Measurements from ENCODE around the gene FBXO30.

The FBXO30 gene, protein sequence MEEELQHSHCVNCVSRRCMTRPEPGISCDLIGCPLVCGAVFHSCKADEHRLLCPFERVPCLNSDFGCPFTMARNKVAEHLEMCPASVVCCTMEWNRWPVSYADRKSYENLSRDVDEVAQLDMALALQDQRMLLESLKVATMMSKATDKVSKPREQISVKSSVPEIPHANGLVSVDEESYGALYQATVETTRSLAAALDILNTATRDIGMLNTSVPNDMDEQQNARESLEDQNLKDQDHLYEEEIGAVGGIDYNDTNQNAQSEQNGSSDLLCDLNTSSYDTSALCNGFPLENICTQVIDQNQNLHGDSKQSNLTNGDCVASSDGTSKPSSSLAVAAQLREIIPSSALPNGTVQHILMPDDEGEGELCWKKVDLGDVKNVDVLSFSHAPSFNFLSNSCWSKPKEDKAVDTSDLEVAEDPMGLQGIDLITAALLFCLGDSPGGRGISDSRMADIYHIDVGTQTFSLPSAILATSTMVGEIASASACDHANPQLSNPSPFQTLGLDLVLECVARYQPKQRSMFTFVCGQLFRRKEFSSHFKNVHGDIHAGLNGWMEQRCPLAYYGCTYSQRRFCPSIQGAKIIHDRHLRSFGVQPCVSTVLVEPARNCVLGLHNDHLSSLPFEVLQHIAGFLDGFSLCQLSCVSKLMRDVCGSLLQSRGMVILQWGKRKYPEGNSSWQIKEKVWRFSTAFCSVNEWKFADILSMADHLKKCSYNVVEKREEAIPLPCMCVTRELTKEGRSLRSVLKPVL

DNA sequence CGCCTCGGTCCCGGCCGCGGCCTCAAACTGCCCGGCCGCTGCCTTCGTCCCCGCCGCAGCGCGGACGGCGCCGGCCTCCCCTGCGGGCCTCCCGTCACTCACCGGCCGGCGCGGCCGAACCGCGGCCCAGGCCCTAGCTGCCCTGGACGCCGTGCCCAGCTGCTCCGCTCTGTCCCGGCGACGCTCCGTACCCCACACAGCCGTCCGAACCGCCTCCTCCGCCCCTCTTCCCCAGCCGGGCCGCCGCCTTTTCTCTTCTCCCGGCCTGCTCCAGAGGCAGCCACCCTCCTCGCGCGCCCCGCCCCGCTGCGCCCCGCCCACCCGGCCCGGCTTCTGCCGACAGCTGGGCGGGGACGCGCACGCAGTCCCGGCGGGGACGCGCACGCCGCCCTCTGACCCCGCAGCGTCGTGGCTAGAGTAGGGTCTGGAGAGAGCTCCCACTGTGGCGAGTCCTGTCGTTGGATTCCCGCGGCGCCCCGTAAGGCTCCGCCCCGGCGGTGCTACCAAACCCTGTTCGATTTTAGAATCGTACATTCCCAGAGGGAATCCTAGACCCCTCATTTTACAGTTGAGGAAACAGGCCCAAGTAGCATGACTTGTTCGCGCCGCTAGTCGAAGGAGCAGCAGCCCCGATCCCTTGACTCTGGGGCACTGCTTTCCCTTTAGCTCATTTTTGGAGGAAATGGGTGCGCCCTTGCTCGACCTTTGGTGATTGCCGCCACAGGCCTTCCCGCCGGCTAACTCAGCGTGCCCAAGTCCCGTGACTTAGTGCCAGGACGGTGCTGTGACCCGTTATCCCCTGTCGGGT lies at the start of gene FBXO30:
Gene FBXO30, minus strand, starts transcription at position 295 of the 808 bp plus-strand sequence. CDS start 8,390 bp downstream, outside the sequence.
- H3K4me1 Mint-ChIP-seq: peaks cover 60% of the 10 kb centered on the region
- peak within 1 kb of the TSS; percentile 91 for H3K27ac Mint-ChIP-seq (ENCODE audit: low read depth)
- DNase-seq (ENCODE audit: low spot score in 2 of 2) (peak; percentile 77 to 80), ATAC-seq (replicated peaks; ENCODE audit: extremely low read depth, poor library complexity, severe bottlenecking) (peak; percentile 89)
- peak within 1 kb of the TSS; percentile 91 for H3K4me3 Mint-ChIP-seq
- no peaks in the 10 kb centered on the region for H3K27me3 Mint-ChIP-seq
- peaks cover 11% of the 10 kb centered on the region for H3K36me3 Mint-ChIP-seq (ENCODE audit: insufficient read depth)
- no peaks in the 10 kb centered on the region for H3K9me3 Mint-ChIP-seq

DNA sequence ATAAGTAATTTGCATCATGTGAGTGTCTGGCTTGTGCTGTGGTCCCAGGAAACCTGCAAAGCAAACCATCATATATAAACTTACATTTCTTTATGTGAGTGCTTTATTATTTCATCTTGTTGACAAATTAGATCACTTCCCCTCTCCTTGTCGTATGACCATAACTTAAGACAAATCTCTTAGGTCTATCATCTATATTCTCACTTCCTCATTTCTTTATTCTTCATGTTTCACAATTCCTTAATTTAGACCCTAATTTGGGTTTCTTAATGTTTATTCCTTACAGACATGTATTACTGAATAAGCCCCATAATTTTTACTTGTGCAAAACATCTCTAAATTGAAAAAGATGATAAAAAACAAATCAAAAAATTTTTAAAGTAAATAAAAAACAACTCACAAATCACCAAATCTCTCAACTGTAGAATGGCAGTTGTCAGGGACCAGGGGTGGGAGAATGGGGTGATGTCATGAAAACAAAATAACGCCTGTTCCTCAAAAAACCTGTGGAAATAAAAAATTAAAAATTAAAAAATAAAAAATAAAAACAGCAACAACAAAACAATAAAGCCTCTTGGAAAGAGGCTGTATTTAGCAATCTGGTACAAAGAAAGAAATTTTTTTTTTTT lies 49.5 kb upstream of the FBXO30 start:
- Mint-ChIP-seq H3K4me1 (peaks cover 44% of the 10 kb centered on the region), H3K27me3 (no peaks in the 10 kb centered on the region), H3K4me3 (no peak overlapping the region), H3K27ac (ENCODE audit: low read depth) (no peak overlapping the region), H3K9me3 (peaks cover 4% of the 10 kb centered on the region), H3K36me3 (ENCODE audit: insufficient read depth) (peaks cover 13% of the 10 kb centered on the region)
- no peak for ATAC-seq (replicated peaks; ENCODE audit: extremely low read depth, poor library complexity, severe bottlenecking)
- no peak for DNase-seq (ENCODE audit: low spot score in 2 of 2)

DNA sequence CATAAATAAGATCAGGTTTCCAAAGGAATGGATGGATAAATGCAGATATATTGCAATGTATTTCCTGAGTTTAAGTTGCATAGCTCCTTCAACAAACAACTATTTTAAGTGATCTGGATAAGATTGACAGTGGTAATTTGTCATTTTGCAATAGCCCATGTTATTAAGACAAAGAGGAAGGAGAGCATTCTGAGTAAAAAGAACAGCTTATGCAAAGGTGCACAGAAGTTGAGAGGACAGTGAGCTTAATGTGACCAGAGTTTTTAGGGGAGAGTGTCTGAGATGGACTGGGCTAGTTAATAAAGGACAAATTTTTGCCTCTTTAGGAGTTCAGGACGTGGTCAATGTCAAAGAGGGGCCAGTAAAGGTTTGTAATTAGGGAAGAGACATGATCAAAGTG lies 48.8 kb upstream of the FBXO30 start:
- DNase-seq (ENCODE audit: low spot score in 2 of 2) (no peak), ATAC-seq (replicated peaks; ENCODE audit: extremely low read depth, poor library complexity, severe bottlenecking) (no peak)
- Mint-ChIP-seq H3K27me3 (no peaks in the 10 kb centered on the region), H3K27ac (ENCODE audit: low read depth) (peak overlapping the region; percentile 56), H3K36me3 (ENCODE audit: insufficient read depth) (peaks cover 13% of the 10 kb centered on the region), H3K9me3 (peaks cover 4% of the 10 kb centered on the region), H3K4me1 (peaks cover 44% of the 10 kb centered on the region), H3K4me3 (no peak overlapping the region)

DNA sequence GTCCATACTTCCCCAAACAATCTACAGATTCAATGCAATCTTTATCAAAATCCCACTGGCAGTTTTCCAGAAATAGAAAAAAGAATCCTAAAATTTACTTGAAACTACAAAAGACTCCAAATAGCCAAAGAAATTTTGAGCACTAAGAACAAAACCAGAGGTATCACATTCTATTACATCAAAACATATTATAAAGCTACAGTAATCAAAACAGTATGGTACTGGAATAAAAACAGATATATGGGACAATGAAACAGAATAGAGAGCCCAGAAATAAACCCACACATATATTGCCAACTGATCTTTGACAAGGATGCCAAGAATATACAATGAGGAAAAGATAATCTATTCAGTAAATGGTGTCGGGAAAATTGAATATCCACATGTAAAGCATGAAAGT lies 46.0 kb upstream of the FBXO30 start:
- Mint-ChIP-seq H3K4me1 (peaks cover 16% of the 10 kb centered on the region), H3K36me3 (ENCODE audit: insufficient read depth) (peaks cover 5% of the 10 kb centered on the region), H3K4me3 (no peak overlapping the region), H3K27me3 (no peaks in the 10 kb centered on the region), H3K9me3 (peaks cover 4% of the 10 kb centered on the region), H3K27ac (ENCODE audit: low read depth) (no peak overlapping the region)
- DNase-seq (ENCODE audit: low spot score in 2 of 2): no peak
- no peak for ATAC-seq (replicated peaks; ENCODE audit: extremely low read depth, poor library complexity, severe bottlenecking)

DNA sequence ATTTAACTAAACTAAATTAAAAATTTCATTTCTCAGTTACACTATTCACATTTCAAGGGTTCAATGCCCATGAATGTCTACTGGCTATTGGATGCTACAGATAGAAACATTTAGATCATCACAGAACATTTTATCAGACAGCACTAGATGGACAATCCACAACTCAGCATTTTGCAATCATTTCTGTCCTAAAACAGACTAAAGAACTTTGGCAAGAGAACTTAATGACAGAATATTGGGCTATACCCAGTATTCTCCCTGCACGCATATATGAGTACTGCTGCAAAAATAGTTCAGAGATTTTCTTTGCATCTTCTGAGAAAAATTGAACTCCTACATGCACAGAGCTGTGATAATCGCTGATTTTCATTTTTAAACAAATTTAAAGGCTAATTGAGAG lies 36.1 kb upstream of the FBXO30 start:
- Mint-ChIP-seq H3K27ac (ENCODE audit: low read depth) (no peak overlapping the region), H3K9me3 (no peaks in the 10 kb centered on the region), H3K4me3 (no peak overlapping the region), H3K4me1 (peaks cover 12% of the 10 kb centered on the region), H3K27me3 (no peaks in the 10 kb centered on the region), H3K36me3 (ENCODE audit: insufficient read depth) (peaks cover 2% of the 10 kb centered on the region)
- DNase-seq (ENCODE audit: low spot score in 2 of 2) (no peak), ATAC-seq (replicated peaks; ENCODE audit: extremely low read depth, poor library complexity, severe bottlenecking) (no peak)

DNA sequence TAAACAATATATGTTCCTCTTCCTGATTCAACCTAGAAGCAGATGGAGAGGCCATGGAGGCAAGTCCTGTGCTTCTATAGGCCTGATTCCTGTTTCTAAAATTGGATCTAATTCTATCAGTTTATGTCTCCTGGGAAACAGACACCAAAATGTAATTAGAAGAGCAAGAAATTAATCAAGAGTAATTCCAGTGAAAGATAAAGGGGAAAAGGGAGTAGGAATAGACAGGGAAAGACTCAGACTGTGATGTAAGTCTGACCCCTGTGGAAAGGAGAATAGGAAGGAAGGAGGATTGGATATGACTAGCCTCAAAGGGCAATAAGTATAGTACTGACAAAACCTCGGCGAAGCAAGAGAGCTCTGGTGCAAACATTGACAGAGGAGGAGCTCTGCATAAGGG lies 33.9 kb upstream of the FBXO30 start:
- DNase-seq (ENCODE audit: low spot score in 2 of 2): no peak
- no peak overlapping the region for H3K4me3 Mint-ChIP-seq
- H3K27me3 Mint-ChIP-seq: no peaks in the 10 kb centered on the region
- H3K9me3 Mint-ChIP-seq: no peaks in the 10 kb centered on the region
- H3K27ac Mint-ChIP-seq (ENCODE audit: low read depth): no peak overlapping the region
- ATAC-seq (replicated peaks; ENCODE audit: extremely low read depth, poor library complexity, severe bottlenecking): no peak
- peaks cover 12% of the 10 kb centered on the region for H3K4me1 Mint-ChIP-seq
- H3K36me3 Mint-ChIP-seq (ENCODE audit: insufficient read depth): peaks cover 2% of the 10 kb centered on the region

DNA sequence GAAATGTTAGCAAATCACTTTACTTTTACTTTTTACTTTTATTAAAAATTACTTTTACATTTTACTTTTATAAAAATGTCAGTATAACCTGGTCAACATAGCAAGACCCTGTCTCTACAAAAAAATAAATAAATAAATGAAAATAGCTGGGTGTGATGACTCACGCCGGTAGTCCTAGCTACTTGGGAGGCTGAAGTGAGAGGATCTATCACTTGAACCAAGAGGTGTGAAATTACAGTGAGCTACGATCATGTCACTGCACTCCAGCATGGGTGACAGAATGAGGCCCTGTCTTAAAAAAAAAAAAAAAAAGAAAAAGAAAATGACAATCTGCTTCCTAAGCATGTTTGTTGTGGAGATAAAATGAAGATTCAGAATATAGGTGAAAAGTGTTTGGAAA lies 31.0 kb upstream of the FBXO30 start:
- ATAC-seq (replicated peaks; ENCODE audit: extremely low read depth, poor library complexity, severe bottlenecking): peak; percentile 88
- H3K4me1 Mint-ChIP-seq: peaks cover 13% of the 10 kb centered on the region
- no peak for DNase-seq (ENCODE audit: low spot score in 2 of 2)
- H3K4me3 Mint-ChIP-seq: no peak overlapping the region
- peak overlapping the region; percentile 9 for H3K27ac Mint-ChIP-seq (ENCODE audit: low read depth)
- no peaks in the 10 kb centered on the region for H3K27me3 Mint-ChIP-seq
- H3K36me3 Mint-ChIP-seq (ENCODE audit: insufficient read depth): peaks cover 2% of the 10 kb centered on the region
- no peaks in the 10 kb centered on the region for H3K9me3 Mint-ChIP-seq

DNA sequence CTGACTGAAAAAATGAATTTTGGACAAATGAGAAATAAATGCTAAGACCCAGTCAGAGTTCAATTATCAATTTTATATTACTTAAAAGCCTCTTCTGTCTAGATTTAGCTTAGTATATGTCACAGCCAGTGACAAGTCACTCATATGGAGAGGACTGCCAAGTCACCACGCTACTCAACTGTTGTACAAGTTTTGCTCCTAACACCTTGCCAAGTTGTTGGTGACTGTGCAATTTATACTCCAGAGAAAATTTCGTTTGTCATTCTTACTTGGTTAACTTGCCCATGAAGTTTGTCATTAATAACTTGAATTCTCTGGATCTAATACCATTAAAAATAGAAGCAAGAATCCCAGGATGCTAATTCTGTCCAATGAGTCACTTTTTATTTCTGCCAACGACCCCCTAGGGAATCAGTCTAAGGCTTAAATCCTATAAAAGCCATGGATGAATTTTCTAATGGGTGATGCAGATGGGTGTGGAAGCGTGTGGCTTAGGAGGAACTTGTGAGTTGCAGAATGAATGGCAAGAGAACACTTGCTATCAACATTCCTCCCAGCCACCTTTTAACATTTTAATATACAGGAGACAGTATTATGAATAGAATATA lies 30.4 kb upstream of the FBXO30 start:
- Mint-ChIP-seq H3K4me1 (peaks cover 13% of the 10 kb centered on the region), H3K4me3 (no peak overlapping the region), H3K27me3 (no peaks in the 10 kb centered on the region), H3K27ac (ENCODE audit: low read depth) (no peak overlapping the region), H3K36me3 (ENCODE audit: insufficient read depth) (peaks cover 2% of the 10 kb centered on the region), H3K9me3 (no peaks in the 10 kb centered on the region)
- ATAC-seq (replicated peaks; ENCODE audit: extremely low read depth, poor library complexity, severe bottlenecking): no peak
- no peak for DNase-seq (ENCODE audit: low spot score in 2 of 2)

DNA sequence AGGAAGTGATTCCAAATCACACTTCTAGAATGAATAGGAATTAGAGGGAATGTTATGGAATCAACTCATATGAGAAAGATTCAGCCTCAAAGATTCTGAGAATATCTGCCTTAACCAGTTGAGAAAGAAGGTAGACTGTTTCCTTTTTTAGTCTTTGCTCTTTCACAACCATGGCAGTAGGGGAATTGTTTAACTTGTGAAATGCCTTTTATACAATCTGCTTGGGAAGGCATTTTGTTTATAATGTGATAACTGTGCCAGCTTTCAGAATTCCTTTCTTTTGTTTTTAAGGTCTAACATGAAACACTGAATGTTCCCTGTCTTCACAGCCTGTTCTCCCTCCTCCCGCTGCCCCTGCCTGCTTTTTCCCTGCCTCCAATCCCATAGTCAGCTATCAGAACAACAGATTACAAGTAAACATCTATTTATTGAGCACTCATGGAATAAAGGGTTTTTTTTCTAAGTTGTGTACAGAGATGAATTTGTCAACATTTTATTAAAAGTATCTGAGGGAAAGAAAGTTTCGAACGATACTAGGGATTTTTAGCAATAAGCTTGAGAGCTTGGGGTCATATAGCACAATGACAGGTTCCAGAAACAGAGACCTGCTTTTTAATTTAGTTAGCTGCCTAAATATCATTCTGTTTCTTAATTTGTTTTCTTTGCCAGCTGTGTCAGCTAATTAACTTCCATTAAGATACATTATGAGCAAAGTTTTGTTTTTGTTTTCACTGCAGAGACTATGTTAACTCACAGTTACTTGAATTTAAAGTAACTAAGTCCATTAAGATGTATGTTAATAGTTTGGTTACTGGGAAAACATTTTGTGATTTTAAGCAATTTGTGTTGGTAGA lies 28.3 kb upstream of the FBXO30 start:
- no peak overlapping the region for H3K27ac Mint-ChIP-seq (ENCODE audit: low read depth)
- H3K36me3 Mint-ChIP-seq (ENCODE audit: insufficient read depth): no peaks in the 10 kb centered on the region
- H3K9me3 Mint-ChIP-seq: no peaks in the 10 kb centered on the region
- no peak for ATAC-seq (replicated peaks; ENCODE audit: extremely low read depth, poor library complexity, severe bottlenecking)
- H3K4me1 Mint-ChIP-seq: peaks cover 13% of the 10 kb centered on the region
- H3K4me3 Mint-ChIP-seq: no peak overlapping the region
- no peaks in the 10 kb centered on the region for H3K27me3 Mint-ChIP-seq
- no peak for DNase-seq (ENCODE audit: low spot score in 2 of 2)

DNA sequence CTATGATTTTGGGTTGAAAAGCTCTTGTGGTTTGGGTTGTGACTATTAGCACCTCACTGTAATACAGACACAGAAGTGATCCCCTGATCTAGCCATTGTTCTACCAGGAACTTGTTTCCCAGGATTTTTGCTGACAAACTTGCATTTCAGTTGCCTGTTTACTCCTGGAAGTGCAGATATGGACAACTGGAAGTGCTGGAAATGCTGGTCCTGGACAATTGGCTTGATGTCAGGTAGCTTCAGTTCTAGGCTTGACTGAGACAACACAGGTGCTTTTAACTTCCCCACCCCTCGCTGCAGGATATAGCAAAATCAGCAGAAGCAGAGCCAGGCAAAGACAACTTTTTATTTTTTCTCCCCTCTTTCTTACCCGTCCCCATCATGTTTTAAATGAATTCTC lies 27.1 kb upstream of the FBXO30 start:
- Mint-ChIP-seq H3K27ac (ENCODE audit: low read depth) (no peak overlapping the region), H3K36me3 (ENCODE audit: insufficient read depth) (no peaks in the 10 kb centered on the region)

DNA sequence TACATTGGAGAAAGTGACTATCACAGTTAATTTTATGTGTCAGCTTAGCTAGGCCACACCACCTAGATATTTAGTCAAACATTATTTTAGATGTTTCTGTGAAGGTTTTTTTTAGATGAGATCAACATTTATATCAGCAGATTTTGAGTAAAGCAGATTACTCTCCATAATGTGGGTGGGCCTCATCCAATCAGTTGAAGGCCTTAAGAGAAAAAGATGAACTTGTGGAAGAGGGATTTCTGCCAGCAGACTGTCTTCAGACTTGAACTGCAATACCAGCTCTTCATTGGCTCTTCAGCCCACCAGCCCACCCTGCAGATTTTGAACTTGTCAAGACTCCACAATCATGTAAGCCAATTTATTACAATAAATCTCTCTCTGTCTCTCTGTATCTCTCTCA lies 25.1 kb upstream of the FBXO30 start:
- DNase-seq (ENCODE audit: low spot score in 2 of 2) (no peak), ATAC-seq (replicated peaks; ENCODE audit: extremely low read depth, poor library complexity, severe bottlenecking) (no peak)
- Mint-ChIP-seq H3K27ac (ENCODE audit: low read depth) (no peak overlapping the region), H3K4me1 (peaks cover 6% of the 10 kb centered on the region), H3K27me3 (no peaks in the 10 kb centered on the region), H3K36me3 (ENCODE audit: insufficient read depth) (no peaks in the 10 kb centered on the region), H3K9me3 (no peaks in the 10 kb centered on the region), H3K4me3 (no peak overlapping the region)

More for the DNA sequence above, 27.1 kb upstream of the FBXO30 start:
- Mint-ChIP-seq H3K4me1 (peaks cover 13% of the 10 kb centered on the region), H3K4me3 (no peak overlapping the region), H3K9me3 (no peaks in the 10 kb centered on the region), H3K27me3 (no peaks in the 10 kb centered on the region)
- ATAC-seq (replicated peaks; ENCODE audit: extremely low read depth, poor library complexity, severe bottlenecking) (no peak), DNase-seq (ENCODE audit: low spot score in 2 of 2) (no peak)
